HG02938 (cell line): ENCODE measurements around the gene MRGPRX2.

Experiments used
- ATAC-seq: cut with Tn5 transposase; IDR thresholded peaks from one replicate; pipeline ENCODE4 v1.9.1; 2021; ENCODE audit warnings: mild to moderate bottlenecking, moderate library complexity; ENCODE audit not compliant: unreplicated experiment

Gene MRGPRX2

DNA sequence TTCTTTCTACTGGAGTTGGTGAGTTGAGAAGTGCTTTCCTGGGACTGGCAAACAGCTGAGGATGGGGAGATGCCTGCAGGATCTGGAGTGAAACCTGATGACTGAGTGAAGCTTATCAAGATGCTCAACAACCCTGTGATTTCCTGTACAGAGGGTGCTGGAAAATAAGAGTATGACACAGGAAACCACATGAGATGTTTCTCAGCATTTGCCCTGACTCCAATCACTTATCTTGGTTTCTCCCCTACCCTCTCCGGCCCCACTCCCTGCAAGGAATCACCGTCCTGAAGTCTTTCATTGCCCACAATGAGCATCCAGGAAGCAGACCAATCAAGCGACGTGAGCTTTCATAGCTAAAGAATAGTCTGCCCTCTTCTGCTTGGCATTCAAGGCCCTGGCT, at the start of gene MRGPRX2:
Gene MRGPRX2 (minus strand): TSS at position 89 of the 400 bp plus-strand sequence. CDS start 4,315 bp downstream, outside the sequence.
- ATAC-seq: no peak

- ATAC-seq: no peak
These were observed 49.8 kb upstream of the MRGPRX2 start for GRCh38 chr11:19110295-19110694.

- no peak for ATAC-seq
These were observed 46.6 kb upstream of the MRGPRX2 start for GRCh38 chr11:19107125-19107524.

DNA sequence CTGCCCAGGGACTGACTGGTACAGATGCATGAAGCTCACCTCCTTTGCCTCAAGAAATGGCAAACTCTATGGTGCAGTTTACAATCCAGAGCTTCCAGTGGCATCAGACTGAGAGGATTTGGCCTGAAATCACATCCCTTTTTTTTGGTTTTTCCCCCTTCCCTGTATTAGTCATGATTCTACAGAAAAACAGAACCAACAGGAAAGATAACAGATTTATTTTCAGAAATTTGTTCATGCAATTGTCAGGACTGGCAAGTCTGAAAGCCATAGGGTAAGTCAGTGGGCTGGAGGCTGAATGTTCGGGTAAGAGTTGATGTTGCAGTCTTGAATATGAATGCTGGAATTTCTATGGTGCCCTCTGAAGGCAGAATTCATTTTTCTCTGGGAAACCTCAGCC, 44.5 kb upstream of the MRGPRX2 start:
- no peak for ATAC-seq

DNA sequence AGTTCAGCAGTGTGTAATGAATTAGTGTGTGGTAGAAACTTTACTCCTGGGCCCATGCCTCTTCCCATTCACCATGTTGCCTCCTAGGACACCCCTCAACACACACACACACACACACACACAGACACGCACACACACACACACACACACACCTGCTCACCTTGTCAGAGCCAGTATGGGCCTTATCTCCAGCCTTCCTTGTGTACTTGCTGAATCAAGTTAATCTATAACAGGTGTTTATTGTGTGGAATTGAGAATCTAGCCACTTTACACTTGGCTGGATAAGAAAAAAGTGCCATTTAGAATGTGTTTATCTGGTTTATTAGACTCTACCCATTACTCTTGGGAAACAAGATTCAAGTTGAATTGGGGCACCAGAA, 42.0 kb upstream of the MRGPRX2 start:
- no peak for ATAC-seq

- ATAC-seq: no peak
These were observed 41.4 kb upstream of the MRGPRX2 start for GRCh38 chr11:19101796-19102520.

DNA sequence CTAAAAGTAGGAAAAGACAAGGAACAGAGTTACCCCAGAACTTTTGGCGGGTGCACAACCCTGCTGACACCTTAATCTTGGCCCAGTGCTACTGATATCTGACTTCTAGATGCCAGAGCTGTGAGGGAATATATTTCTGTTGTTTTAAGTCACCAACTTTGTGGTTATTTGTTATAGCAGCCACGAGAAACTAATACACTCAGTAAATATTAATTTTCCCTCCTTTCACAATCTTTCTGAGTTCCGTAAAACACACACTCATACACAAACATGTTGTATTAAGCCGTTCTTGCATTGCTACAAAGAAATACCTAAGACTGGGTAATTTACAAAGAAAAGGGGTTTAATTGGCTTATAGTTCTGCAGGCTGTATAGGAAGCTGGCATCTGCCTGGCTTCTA, 40.4 kb upstream of the MRGPRX2 start:
- no peak for ATAC-seq

- ATAC-seq: no peak
These were observed 38.6 kb upstream of the MRGPRX2 start for GRCh38 chr11:19099093-19099492.

GRCh38 chr11:19094859-19095258, 34.3 kb upstream of the MRGPRX2 start:
- ATAC-seq: no peak

- ATAC-seq: no peak
These were observed 33.5 kb upstream of the MRGPRX2 start for GRCh38 chr11:19093976-19094375.

- ATAC-seq: no peak
These were observed 32.3 kb upstream of the MRGPRX2 start for GRCh38 chr11:19092850-19093249.

DNA sequence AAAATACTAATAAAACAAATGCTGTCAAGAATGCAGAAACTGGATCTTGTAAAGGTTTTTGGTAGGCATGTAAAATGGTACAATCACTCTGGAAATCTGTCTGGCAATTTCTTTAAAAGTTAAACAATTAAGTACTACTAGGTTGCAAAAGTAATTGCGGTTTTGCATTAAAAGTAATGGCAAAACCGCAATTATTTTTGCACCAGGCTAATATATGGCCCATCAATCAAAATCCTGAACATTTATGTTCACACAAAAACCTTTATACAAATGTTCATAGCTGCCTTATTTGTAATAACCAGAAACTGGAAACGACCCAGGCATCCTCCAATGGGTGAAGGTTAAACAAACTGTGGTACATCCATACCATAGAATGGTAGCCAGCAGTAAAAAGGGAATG, 31.8 kb upstream of the MRGPRX2 start:
- ATAC-seq: no peak

- ATAC-seq: no peak
These were observed 30.8 kb upstream of the MRGPRX2 start for GRCh38 chr11:19091366-19091765.

DNA sequence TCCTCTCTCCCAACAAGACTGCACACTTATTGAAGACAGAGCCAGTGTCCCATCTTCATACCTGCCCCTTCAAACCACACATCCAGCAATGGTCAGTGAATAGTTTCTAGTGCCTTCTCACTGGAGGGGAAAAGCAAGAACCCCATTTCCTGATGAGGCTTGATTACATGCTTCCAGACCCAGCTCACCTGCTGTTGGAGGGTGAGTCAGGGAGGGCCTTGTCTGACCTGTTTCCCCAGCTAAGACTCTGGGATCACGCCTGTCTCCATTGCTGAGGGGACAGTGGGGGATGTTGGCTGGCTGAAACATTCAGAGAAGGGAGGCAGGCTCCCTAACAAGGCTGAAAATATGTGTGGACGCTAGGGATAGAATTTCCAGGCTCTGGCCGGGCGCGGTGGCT, 28.9 kb upstream of the MRGPRX2 start:
- ATAC-seq: no peak

DNA sequence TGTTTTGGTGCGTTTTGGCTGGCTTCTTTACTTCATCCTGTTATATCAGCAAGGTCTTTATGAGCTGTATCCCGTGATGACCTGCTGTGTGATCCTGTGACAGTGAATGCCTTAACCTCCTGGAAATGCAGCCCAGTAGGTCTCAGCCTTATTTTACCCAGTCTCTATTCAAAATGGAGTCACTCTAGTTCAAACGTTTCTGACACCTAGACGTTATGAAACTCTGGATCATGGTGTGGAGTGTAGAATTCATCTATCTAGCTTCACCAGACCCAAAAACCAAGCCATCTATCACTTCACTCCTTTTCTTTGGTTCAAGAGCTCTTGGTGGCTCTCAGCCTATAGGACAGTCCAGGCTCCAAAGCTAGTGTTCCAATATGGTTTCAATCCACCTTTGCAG, 28.3 kb upstream of the MRGPRX2 start:
- no peak for ATAC-seq

- ATAC-seq: no peak
These were observed 27.1 kb upstream of the MRGPRX2 start for GRCh38 chr11:19087658-19088057.

DNA sequence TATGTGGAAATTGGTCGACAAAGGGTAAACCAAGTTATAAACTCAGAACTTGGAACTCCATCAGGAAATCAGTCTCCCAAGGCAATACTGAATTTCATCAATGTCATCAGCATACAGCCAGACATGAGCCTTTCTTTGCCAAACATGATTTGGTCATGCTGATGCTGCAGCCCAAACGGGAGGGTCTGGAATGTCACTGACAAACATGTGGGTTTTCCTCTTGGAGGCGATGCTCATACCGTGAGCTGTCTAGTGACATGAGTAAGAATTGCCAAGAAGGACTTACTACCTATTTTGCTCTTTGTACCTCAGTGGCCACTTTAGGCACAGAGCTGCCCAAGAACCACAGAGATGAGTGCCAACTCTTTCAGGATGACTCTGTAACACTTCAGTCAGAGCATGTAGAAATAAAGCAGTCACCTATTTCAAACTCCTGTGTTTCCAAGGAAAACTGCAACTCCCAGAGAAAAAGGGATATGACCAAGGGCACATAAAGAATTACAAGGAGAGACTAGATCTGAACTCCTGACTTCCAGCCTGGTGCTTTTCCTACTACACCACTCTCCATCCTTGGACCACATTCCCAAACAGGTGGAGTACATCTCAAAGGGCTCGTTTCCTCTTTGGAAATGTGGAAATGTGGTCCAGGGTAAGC, 24.3 kb upstream of the MRGPRX2 start:
- no peak for ATAC-seq

DNA sequence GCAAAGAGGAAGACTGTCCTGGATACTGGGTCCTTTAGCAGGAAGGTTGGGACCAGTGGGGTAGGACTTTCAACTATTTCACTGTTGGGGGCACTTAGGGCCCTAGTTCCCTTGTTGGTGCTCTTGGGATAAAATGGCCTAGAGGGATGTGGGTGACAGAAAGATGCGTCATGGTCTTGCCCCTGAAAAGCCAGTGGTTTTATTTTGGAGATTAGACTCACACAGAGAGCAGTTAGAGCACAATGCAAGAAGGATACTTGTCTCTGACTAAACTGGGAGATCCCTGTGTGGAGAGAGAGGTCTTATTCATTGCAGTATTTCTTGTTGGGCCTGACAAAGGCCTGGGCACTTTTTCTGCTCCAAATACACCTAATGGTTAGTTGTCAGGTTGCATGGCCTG, 22.6 kb upstream of the MRGPRX2 start:
- ATAC-seq: no peak

DNA sequence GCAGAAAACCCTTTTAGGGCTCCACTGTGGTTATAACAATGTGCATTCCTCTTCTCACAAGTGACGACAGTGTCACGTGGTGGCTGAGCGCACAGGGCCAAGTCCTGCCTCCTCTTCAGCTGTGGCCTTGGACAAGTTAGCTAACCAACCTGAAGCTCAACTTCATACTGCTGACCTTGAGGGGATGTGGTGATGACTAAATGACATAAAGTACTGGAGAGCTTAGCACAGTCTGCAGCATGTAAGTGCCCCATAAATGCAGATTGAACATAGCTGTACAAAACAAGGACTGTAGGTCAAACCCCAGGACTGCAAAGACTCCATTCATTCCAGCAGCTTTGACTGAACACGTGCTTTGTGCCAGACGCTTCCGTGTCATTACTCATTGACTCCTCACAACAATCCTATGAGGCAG, 20.1 kb upstream of the MRGPRX2 start:
- ATAC-seq: no peak

DNA sequence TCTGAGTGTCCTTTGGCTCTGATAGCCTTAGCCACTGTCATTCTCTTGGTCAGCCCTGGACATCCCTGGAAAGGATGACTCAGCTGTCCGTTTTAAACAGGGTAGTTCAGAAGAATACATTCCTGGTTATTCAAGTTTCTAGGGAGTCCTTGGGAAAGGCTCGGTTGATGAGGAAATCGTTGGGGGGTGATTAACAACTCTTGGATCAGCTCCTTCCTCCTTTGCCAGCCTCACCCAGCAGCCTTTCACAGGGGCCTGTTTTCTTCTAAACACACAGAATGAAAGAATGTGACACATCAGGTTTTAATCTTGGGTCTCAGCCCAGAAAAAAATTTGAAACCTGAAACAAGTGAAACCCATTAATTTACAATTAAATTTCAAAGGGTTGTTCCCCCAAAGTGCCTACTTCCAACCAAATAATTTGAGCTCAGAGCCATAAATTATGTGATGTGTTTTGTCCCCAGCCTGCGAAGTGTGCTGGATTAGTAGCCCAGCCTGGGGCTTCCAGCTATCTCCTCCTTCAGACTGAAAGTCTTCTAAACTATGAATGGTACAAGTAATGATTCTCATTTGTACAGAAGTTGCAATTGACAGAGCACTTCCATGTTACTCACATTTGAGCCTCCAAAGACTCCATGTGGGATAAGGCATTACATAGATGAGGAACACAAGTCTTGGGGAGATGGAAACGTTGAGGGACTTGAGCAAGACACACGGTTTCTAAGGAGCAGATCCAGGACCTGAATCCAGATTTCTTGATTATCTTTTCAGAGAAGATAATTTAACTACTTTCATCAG, 19.3 kb upstream of the MRGPRX2 start:
- ATAC-seq: no peak

GRCh38 chr11:19077965-19078364, 17.4 kb upstream of the MRGPRX2 start:
- ATAC-seq: no peak
